LHCN-M2 (cell line): Measurements from ENCODE around the gene SORBS2. TPM values are rescaled to one million over a fixed set of nuclear protein-coding genes. Genes with fewer than 3 reads are reported as not detected.
A peak's percentile ranks its signal among the peaks of the same experiment; 100 is the strongest.

ENCODE experiments used
- DNase-seq: peaks from one replicate; pipeline ENCODE4 v3.0.0-alpha.2; 2012; ENCODE audit warnings: low read depth
- total RNA-seq: library from RNA; depleted of rRNA; stranded (reverse); fragments of >200 nt; gene quantifications from 2 replicates; pipeline ENCODE4 v1.2.3, GENCODE V29; 2014

Gene SORBS2
- total RNA-seq, 1 experiment from 2014 or later = 1.5 TPM

DNA sequence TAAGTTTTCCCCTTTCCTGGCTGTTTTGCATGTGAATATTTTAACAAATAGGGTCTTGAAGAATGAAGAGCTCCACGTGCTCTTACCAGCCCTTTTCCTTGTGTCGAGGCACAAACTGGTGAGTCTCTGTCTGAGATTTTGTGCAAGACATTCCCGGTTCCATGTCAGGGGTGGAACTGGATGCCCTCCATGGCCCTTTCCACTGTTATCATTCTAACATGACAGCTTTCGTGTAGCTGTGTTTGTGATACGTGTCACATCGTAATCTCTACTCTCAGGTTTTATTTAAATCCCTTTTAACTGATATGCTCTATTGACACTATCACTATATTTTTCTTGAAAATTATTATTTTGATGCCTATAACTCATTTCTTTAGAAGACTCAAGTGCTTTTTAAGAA is 130.4 kb downstream of the SORBS2 start:
- DNase-seq = no peak

DNA sequence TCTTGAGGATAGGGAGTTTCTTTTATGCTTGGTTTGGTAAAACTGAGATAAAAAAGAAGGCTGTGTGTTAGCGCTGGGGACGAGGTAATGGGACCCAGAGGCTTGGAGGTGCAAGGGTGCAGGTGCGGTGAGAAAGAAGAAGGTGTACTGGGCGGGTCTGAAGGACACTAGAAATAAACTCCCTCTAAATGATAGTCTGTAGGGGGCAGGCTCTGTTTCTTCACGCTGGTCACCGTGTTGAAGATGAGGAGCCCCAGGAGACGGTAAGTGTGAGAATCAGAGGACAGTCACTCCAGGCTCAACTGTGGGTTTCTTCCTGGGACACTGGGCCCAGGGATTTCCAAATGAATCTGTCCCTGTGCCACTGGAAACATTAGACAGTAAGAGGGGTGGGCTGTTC is 131.4 kb downstream of the SORBS2 start:
- DNase-seq = no peak

DNA sequence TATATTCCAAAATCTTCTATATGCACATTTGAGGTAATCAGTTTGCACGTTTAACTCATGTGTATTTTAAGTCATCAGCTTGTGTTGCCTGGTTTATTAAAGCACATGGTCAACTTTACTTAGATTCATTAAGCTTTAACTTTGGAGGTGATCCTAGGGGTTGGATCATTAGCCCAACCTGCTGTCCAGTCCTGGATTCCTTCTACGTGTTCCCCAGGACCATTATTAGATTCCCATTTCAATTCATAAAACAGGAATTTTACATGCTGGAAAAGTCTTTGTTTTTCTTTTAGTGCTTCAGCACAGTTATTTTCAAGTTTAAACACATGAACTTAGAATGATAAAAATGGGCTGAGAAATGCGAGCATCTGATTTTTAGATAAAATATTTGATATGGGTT is 132.5 kb downstream of the SORBS2 start:
- DNase-seq = no peak

DNA sequence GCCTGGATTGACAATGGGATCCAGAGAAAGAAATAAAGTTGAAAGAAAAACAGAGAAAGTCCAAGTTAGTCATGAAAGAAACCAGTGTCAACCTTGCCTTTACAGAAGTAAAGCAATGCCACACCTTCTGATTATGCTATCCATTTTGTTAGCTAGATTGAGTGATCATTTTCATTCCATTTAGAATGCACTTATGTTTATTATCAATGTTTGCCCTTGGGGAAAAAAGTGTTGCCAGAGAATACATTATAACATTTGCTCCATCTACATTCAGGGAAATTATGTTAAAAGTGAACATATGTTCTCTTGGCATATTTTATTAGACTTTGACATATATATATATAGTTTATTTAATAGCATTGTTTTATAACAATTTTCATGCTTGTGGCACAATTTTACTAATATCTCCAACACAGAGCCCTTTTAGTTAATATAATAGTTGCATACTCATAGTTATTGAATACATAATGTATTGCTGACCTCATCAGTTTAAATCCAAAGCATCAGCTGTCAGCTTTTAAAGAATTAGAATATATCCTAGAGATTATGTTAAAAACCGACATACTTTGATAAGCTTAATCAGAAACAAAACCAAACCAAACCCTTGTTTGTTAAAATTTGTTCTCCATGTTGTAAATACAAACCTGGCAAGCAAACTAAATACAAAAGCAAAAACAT is 134.2 kb downstream of the SORBS2 start:
- DNase-seq = no peak

DNA sequence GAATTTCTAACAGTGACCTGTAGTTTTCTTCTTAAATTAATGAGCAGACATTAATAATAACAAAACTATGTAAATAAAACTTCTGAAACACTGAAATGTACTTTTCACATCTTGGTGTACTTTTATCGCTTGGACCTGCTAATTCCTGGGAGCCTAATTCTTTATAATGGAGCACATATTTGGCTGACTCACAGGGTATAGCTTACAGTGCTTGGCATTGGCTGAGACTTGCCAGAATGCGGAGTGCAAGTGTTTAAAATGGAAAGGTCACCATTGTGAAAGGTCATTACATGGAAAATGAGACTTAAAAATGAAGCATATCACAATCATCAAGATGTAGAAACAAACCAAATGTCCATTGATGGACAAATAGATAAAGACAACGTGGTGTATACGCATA is 139.4 kb downstream of the SORBS2 start:
- DNase-seq = no peak

DNA sequence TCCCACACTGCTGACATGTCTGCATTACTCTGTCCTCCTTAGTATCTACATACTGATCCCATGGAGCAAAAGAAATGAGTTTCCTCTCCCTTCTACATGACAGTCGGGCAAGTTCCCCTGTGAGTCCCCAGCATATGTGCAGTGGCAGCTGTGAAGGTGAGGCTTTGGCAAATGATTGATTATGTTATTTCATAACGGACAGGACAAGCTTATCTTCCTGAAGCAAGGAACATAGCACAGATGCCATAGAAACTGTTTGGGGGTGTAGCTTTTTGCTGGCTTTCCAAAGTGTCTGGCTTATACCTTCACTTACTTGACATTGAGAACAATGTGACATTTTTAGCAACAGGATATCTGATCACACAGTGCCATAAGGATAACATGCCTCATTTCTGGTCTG is 139.8 kb downstream of the SORBS2 start:
- DNase-seq = no peak

DNA sequence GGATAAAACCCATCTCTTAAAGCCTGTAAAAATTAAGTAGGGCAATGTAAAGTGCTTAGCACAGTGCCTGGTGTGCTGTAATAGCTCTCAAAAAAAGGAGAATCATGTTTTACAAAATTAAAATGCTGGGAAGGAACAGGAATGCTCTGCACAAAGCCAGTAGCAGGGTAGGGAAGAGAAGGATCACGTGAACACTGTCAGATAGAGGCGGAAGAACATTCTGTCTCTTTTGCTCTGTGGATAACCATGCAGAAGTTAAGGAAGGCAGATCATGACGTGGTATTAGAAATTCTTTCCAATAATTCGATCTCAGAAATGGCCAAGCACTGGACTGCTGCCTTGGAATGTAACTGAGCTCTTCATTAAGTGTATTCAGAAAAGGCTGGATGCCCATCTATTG is 140.5 kb downstream of the SORBS2 start:
- no peak for DNase-seq

DNA sequence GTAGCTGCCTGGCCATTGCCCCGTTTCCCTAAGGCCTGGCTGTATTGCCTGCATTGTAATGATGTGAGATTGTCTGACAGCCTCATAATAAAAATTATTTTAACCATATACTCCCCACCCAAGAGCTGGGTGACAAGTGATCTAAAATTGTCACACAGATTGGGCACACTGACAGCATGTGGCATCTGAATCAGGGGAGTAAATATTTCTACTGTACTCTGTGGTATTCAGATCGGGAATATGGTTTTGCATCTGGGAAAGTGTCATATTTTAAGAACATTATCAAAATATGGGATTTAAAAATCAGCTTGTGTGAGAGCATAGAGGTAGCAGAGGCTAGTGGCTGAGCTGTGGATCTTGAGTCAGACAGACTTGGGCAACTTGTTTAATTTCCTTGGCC is 140.9 kb downstream of the SORBS2 start:
- DNase-seq = no peak

DNA sequence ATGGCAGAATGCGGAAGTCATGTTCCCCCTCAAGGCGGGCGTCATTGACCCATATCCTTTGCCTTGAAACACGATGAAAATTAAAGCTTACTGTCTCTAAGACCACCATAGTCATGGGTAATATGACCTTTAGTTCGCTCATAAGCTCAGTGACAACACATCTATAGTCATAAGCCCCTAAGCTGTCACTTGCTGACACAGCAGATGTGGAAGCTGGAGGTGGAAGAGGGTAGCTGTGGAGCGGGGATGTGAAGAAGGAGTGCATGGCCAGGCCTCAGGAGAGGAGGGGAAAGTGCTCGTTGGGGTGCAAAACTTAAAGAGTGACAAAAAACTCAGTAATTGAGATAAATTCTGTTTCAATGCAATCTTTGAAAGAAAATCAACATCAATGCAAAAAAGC is 142.7 kb downstream of the SORBS2 start:
- no peak for DNase-seq

DNA sequence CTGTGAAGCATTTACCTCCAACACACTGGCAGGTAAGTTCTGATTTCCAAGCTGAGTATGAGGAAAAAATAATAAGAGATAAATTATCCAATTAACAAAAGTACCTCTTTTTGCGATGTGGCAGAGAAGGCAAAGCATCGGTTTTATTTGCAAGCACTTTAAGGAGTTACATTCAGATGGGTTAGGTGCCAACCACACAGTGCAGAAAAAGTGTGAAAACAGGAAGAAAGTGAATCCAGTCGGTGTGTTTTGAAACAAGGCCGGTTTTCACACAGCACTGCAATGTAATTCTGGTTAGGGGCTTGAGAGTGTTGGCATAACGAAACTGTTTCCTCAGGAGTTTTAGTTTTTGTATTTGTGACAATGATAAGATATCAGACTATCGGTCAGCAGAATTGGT is 145.8 kb downstream of the SORBS2 start:
- no peak for DNase-seq

DNA sequence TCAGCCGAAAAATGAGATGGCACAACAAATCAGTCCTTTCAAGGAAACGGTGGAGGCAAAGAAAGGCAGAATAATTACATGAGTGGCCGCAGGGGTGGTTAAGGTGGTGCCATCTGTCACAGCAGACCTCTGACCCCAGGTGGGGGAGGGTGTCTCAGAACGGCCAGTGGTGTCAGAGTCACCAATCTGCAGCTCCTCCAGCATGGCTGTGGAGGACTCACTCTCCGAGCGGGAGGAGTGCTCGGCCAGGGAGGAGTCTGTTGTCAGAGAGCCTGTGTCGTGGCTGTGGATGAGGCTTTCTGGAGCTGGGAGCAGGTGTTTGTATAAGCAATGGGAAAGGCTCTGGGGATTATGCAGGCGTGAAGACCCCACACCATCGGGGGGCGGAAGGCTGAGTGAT is 146.3 kb downstream of the SORBS2 start:
- no peak for DNase-seq

DNA sequence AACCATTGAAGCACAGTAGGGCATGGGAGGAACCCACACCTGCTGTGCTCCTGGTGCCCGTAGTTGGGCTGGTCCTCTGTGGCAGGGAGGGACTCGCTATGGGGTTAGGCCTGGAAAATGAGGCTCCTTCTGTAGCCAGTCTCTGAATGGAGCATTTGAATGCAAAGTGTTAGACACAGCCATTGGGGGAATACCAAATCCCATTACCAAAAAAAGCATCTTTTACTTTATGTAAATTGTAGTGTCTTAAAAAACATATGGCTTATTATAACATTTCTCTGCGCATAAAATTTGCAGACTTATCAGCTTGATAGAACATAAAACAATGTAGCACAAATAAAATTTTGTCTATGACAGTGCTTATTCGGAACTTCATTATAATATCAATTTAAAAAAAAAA is 147.5 kb downstream of the SORBS2 start:
- no peak for DNase-seq

DNA sequence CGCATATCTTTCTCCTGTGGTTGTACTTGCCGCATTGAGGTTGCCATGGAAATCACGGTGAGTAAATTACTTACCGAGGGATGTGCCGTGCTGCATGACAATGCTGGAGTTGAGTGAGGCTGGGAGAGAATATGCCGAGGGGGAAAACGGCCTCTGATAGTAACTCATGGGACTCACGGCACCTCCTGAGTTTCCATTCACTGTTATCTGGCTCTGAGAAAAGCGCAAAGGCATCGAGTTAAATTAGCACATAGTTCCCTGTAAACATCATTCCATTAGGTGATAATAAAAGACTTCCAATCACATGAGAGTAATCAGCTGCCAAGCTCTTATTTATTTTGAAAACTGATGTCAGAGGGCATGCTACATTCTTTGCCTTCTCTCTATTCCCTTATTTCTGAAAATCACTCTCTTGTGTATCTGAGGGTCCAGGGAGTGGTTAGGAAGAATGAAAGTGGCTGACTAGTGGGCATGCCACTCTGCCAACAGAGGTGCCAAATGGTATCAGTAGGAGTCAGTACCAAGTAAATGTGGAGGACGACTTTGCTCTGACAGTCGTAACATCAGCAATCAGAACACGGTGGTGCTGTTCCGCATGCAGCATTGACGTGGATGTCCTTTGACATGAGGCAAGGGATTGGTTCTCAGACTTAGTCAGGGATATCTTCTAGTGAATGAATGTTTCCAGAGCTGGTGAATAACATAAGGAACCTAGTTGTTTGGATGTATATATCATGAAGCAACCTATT is 149.8 kb downstream of the SORBS2 start:
- no peak for DNase-seq

DNA sequence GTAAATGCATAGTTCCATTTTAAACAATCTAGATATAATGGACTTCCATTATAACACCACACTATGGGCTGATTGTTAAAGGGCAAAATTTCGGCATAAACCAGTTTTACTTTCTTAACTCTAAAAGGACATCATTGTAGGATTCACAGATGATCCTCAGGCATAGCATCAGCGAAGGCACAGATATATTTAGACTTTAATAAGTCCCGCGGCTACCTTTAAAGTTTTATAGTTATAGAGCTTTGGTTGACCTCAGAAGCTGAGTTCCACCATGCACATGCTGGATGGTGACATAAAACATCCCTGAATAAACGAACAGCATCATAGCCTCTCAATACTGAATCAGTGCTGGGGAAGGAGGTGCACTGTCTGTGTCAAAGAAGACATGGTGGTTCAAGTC is 151.7 kb downstream of the SORBS2 start:
- DNase-seq = no peak

DNA sequence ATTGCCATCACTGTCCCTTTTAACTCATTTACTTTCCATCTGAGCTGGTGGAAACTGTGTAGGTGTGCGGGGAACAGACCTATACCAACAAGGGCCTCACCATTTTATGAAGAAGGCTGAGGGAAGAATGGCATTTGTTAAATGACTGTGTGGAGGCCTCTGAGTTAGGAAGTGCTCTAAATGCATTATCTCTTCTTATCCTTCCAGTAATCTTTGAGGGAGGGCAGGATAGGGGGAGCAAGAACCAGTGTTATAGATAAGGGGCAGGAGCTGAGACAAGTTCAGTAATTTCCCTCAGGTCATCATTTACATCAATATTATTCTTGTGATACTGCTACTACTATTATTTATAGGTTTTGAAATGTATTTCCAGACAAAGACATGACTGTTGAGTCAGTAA is 154.3 kb downstream of the SORBS2 start:
- DNase-seq = no peak

DNA sequence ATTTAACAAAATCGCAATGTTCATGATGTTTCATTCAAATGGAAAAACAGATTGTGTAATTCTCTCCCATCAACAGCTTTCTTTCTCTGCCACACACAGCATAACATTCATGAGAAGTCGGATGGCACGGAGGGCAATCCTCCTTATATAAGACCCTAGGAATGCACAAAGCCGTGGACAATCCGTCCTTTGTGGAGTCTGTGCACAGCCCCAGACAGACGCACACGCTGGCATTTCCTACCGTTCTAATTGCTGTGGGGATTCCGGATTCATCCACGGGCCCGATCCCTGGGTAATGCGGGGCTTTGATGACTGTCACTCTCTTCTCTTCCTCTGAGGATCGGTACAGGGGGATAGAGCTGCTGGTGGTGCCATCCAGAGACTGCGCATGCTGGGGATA is 154.8 kb downstream of the SORBS2 start:
- DNase-seq = no peak

DNA sequence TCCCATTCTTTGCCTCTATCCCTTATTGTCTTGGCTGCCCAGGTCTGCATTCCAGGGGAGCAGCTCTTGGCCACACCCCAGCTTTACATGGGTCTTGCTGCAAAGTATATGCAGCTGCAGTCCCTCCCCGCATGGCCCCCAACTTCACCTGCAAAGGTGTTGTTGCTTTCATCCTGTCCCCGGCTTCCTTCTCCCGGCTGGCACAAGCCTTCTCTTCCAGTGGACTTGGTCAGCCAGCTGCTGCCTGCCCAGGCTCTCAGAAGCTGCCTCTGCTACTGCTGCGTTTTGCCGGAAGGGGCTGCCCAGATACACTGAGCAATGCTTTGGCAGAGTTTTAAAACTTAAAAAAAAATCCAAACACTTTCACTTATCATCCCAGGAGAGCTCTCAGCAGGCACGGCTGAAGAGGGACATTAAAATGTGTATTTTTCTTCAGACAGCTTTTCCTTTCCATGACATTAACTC is 155.5 kb downstream of the SORBS2 start:
- peak; percentile 64 for DNase-seq

DNA sequence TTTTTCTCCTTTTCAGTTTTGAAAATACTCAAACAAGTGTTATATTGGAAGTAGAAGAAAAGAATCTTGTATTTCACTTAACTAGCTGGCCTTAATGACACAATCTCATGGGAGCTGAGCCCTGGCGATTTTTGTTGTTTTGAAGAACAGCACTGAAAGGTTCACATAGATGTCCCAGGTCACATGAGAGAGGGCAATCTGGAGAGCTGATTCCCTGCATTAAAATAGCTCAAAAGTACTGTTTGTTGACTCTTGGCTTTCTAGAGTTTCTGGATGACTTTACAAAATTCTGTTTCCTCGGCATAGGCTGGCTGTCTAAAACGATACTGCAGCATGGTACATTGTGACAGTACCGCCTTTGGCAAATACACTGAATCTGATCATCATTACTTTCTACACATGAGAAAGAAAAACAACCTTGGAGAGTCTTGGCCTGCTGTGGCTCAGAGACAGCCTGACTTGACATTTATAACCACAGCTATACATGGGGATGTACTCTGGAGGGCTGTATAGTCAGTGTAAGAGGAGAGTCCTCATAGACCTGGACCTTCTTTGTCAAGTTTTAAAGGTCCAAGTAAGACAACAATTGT is 156.9 kb downstream of the SORBS2 start:
- no peak for DNase-seq

DNA sequence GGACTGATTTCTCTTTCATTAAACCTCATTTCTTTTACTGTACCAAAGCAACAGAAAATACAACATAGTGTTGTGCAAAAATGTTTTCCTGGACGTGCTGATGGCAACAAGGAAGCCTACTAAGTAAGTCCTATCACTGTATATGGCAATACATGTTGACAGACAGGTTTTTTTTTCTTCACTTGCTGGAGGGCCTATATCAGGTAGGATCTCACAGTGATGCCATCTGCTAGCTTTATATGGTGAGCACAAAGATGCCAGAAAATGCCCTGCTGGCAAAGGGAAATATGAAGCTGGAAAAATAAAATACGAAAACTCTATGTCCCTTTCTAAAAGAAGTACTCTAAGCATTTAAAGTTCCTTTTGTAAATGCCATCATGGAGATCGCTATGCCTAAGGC is 157.7 kb downstream of the SORBS2 start:
- DNase-seq = no peak

DNA sequence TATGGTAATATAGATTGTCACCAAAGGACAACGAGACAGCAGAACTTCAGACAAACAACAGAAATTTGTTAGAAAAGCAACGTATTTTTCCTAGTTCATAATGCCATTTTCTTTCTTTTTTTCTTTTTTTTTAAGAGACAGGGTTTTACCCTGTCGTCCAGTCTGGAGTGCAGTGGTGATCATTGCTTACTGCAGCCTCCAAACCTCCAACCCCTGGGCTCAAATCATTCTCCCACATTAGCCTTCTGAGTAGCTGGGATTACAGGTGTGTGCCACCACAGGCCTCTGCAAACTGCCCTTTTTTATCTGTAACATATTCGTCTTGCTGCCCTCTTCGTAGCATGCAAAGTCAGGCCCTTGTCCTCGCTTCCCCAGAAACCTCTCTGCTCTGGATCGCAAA is 160.1 kb downstream of the SORBS2 start:
- no peak for DNase-seq

DNA sequence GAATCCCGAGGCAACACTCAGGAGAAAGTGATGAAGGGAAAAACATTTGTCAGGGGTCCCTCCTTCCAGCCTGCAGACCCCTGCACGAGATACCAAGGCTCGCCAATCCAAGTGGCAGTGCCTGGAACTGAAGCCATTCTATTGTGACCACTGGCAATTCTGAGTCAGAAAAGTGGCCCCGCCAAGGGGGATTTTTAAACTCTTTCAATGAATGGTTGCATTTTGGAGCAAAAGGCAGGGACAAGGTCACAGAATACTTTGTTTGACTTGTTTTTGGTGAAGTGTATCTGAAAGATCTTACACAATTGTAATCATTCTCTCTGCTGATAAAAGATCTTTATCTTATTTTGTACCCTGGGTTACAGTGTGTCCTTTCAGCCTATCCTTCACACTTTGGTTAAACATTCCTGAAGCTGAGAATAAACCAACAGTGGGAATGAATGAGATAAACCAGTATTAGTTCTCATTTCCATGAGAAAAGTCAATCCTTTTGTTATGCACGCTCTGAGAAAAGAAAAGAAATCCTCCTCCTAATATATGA is 160.8 kb downstream of the SORBS2 start:
- no peak for DNase-seq

DNA sequence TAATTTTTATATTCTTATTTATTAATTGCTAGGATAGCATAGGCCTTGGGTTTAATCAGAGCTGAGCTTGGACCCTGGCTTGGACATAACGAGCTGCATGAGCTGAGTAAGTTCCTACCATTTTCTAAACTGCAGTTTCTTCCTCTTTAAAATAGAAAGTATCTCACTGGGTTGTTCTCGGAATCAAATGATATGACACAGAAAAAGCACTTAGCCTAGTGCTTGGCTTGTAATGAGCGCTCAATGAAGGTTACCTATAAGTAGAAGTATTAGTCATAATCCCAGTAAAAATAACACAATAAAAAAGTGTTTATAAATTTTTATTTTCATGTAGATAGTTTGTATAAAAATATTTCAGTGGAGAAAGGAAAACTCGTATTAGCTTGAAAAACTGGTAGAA is 163.4 kb downstream of the SORBS2 start:
- DNase-seq = no peak

DNA sequence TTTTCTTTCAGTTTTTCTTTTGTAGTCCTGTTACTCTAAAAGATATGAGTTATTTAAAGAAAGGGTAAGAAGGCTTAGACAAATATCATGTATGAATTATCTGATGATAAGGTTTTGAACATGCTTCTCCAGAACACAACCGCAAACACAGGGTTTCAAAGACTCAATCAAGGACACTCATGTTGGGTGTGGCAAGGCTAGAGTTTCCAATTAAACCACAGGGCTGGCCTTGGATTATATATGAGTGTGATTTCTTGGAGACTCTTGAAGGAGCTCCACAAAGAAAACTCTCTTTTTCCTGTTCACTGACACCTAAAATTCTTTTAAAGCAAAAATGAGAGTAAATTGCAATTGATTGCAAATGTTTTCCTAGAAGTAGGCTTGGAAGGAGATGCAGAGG is 166.6 kb downstream of the SORBS2 start:
- no peak for DNase-seq
